Stimulated activated CD4-positive, alpha-beta T cell treated with anti-CD3 and anti-CD28 coated beads, Interleukin-15, amount 100 ng/mL, for 24 hours (primary cell): ENCODE results near the gene ARL15.

ENCODE experiments used
- DNase-seq: peaks from one replicate; pipeline ENCODE4 v3.0.0-alpha.2; 2020

Gene ARL15

GRCh38 chr5:54195701-54196100, 114.7 kb downstream of the ARL15 start:
- no peak for DNase-seq

DNA sequence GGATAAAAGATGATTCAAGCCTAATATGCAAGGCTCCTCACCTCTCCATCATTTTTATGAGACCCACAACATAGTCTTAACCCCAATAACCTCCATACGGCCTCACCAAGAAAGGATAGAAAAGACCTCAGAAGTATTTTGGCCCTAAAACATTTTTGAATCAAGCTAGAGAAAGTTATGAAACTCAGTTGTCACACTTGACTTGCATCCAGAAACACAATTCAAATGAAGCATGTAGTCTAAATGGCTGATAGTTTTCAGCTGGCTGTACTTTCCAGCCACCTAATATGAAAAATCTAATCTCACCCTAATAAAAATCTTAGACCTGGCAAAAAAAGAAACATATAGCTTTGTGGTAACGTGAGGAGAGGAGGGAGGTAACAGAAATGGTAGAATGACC, 116.1 kb downstream of the ARL15 start:
- DNase-seq, result no peak

GRCh38 chr5:54187694-54188093, 122.7 kb downstream of the ARL15 start:
- DNase-seq, result no peak

DNA sequence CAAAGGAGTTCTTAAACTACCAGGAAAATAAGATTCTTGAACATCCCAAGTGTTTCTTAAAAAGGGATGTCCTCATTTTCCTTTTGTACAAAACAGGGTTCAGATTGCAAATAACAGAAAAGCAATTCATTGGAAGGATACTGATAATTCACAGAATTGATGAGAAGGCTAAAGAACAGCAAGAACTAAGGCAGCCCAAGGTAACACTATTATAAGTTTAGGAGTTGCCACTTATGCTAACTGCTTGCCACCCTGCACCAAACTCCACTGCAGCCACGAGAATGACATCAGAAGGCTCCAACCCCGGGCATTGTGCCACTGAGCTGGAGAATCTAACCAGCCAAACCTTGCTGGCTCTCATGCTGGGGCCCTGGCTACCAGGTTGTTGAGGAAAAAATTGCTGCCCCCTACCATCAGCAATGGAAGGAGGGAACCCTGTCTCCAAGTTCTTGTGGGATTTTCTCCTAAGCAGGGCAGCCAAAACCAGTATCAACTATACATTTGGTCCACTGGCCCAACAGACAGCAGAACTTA, 123.4 kb downstream of the ARL15 start:
- no peak for DNase-seq

DNA sequence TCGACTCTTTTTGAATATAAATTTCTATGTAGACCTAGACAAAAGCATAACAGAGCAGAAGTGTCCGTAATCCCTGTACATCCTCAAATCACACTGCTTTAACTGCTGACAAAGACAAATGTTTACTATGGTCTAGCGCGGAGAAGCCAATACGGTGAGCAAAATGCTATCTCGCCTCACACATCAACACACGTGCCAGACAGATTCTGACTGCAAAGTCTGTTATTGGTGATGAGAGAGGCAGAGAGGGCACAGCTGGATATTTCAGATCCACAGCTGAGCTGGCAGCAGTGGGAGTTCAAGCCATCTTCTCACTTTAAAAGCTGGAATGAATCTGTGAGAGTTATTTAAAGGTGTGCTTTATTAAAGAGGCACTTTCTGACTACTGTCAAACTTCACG, 124.3 kb downstream of the ARL15 start:
- DNase-seq, result no peak

DNA sequence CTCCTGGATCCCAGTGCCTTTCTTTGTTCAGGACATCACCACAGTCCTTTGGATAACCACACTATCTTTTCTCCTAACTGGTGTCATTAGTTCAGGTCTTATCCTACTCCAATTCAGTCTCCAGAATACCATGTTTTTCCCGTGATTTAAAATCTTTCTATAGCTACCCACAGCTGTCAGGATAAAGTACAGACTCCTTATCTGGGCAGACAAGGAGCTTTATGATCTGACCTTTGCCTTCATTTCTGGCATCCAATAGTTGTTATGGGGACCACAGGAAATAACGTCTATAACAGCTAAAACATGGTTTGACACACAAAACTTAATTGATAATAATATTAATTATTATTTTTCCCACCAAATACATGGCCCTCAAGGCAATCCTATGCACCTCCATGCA, 125.6 kb downstream of the ARL15 start:
- DNase-seq, result no peak

DNA sequence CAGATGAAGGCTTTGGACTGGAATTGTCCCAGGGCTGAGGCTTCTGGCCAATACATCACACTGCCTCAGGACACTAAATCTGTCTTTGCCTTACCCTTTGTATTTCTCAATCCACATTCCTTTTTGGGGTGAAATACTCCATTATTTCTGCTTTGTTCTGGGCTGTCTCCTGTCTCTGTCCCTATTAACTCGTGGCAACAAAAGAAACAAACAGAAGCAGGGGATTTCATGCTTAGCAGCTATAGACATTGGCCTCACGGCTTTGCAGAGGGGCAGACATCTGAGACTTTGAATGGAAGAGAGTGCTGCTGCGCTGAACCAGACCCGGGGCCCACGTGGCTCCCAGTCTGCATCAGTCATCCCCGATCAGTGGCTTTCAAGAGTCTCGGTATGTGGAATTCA, 129.7 kb downstream of the ARL15 start:
- no peak for DNase-seq

DNA sequence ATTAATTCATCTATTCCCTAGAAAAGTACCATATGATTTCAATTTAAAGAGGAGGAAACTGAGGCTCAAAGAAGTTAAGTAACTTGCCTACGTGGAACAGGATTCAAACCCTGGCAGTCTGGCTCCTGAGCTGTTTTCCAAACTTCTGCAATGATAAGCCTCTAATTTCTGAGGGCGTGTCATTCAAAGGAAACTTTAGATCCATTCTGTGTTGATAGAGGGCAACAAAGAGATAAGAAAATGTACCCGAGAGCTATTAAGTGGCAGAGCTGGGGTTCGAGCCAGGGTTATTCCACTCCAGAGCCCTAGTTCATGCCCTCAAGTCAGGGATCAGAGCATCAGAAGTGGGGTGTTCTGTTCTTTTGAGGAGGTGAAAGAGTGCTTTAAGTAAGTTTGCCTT, 131.4 kb downstream of the ARL15 start:
- no peak for DNase-seq

DNA sequence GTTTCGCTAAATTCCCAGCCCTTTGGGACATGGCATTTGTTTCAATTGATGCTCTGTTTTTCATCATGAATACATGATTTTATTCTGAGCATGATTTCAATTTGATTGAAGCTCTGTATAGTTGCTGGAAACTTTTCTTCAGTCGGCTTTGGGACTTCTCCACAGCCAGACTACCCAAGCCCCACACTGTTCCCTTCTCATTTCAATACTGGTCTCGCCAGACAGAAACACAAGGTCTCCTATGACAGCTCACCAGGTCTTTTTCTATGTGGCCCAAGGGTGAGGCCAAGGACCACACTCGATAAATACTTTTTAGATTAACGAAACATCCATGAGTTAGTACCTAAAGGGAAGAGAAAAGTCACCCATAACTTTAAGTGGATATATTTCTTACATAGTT, 132.2 kb downstream of the ARL15 start:
- DNase-seq, result no peak

- no peak for DNase-seq
These were observed 133.3 kb downstream of the ARL15 start for GRCh38 chr5:54177058-54177457.

- DNase-seq, result no peak
These were observed 134.1 kb downstream of the ARL15 start for GRCh38 chr5:54176066-54176830.

DNA sequence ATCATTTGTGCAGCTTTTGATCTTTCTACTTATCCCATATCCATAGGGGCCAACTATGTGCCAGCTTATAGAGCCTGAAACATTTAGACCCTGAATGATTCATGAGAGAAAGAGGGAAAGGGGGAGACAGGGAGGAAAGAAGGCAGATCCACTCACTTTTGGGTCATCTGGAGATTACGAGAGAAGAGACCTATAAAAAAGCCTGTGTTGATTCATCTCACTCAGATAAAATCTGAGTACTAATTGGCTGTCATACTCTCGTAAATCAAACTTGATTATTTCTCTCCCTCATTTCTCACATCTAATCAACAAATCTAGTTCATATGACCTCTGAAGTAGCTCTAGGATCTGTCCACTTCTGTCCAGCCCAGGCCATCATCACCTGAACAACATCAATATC, 137.1 kb downstream of the ARL15 start:
- no peak for DNase-seq

GRCh38 chr5:54171645-54172384, 138.6 kb downstream of the ARL15 start:
- DNase-seq, result no peak

DNA sequence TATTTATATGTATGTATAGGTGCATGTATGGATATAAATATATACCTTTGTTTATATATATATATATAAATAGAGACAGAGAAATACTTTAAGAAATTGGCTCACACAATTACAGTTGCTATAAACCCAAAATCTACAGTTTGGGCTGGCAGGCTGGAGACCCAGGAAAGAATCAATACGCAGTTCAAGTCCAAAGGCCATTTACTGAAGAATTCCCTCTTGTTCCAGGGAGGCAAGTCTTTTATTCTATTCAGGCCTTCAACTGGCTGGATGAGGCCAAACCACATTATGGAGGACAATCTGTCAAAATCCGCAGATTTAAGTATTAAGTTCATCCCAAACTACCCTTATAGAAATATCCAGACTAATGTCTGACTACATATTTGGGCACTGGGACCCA, 144.7 kb downstream of the ARL15 start:
- DNase-seq, result no peak

- DNase-seq, result no peak
These were observed 148.2 kb downstream of the ARL15 start for GRCh38 chr5:54162184-54162583.

- DNase-seq, result no peak
These were observed 150.0 kb downstream of the ARL15 start for GRCh38 chr5:54160329-54160728.

DNA sequence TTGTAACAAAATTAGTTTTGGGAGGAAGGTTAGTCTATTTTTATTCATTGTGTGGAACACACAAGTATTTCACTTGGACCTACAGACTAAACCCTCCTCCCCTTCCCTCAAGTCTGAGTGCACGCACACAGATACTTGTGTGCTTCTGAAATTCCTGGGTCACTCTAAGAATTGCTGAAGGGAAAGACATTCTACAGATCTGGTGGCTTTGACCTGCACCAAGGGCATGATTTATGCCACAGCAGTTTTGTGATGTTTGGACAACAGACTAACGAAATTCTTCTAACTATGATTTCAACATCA, 150.5 kb downstream of the ARL15 start:
- no peak for DNase-seq

DNA sequence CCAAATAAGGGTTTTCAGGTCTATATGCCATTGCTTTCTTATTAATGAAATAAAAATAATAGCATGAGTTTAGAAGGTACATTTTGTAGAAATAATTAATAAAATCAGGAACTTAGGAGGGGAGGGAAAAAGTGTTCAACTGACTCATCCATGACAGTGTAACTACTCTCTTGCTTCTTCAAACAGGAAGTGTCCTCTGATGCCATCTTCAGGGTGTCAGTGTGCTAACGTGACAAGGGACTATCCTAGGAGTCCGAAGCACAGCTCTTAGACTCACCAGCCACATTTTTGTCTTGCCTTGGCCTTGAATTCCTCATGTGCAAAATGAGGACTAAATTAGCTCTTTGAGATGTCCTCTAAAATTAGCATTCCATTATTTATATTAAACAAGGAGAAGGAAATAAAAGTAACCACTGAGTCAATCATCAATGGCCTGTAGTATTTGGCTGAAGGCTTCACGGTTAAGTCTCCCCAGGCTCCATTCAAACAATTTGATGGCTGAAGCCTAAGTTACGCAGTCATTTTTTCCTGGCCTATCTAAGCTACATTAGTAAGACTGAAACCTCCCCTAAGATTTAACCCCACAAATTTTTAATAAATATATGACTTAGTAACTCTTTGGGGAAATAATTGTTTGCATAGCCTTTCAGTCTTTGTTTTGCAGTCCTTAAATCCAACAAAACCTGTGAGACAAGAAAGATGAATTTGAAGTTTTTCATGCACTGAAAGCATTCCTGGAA, 151.1 kb downstream of the ARL15 start:
- no peak for DNase-seq

DNA sequence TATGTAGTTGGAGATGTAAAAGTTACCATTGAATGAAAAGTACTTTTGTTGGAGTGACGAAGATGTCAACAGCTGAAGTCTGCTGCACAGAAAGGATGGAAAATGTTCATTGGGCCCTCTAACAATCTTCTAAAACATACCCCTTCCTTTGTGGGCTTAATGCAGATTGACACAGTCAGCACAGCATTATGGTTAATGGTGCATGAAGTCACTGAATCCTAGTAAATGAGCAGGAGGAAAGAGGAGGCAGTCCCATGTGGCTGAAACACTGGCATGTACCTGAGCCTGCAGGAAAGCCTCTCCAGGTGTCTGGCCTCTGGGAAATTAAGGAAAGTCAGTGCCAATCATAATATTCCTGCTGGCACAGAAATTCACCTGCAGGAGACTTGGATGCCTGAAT, 153.8 kb downstream of the ARL15 start:
- DNase-seq, result no peak

DNA sequence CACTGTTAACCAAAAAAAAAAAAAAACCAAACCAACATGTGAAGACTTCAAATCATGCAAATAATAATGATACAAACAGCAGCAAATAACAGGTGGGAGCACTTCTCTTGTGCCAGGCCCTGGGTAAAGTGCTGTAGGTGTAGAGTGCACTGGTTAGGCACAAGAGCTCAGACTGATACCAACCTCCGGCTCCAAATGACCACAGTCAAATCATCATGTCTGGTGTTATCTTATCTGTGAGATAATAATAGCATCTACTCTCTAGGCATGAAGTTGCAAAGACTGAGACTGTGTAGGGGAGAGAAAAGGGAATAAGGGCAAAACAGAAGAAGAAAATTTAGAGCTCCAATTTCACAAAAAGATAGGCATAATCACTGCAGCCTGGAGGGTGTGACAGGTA, 159.5 kb downstream of the ARL15 start:
- no peak for DNase-seq

- no peak for DNase-seq
These were observed 161.5 kb downstream of the ARL15 start for GRCh38 chr5:54148858-54149257.

GRCh38 chr5:54148067-54148845, 162.1 kb downstream of the ARL15 start:
- DNase-seq, result no peak

- no peak for DNase-seq
These were observed 163.5 kb downstream of the ARL15 start for GRCh38 chr5:54146916-54147315.
